Neural progenitor cell (in vitro differentiated cells): ENCODE measurements around the gene SNX30.

ENCODE experiments used
- CTCF ChIP-seq: fragments of 200-600 bp; sonication (generic); IDR thresholded peaks from 2 replicates; pipeline ENCODE4 v1.5.1; 2017; ENCODE audit warnings: antibody characterized with exemption, mild to moderate bottlenecking
- EZH2 ChIP-seq: fragments of 200-600 bp; sonication (generic); IDR thresholded peaks from 2 replicates; pipeline ENCODE4 v1.6.1; 2017; ENCODE audit warnings: antibody characterized with exemption, mild to moderate bottlenecking, moderate library complexity
- EZH2phosphoT487 ChIP-seq: fragments of 200-600 bp; sonication (generic); IDR thresholded peaks from 2 replicates; pipeline ENCODE4 v1.6.1; 2017; ENCODE audit warnings: antibody characterized with exemption

DNA sequence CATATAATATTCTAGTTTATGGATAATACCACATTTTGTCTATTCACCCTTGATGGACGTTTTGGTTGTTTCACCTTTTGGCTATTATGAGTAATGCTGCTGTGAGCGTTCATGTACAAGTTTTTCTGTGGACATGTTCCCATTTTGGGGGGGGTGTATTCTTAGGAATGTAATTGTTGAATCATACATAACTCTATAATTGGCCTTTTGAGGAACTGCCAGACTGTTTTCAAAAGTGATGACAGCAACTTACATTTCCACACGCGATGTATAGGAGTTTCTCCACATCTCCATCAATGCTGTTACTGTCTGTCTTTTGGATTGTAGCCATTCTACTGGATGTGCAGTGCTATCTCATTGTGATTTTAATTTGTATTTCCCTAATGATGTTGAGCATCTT is 70.3 kb downstream of the SNX30 start:
- TF ChIP-seq CTCF, result no peak
- no peak for TF ChIP-seq EZH2
- no peak for TF ChIP-seq EZH2phosphoT487
